Calu3 (cell line): Measurements from ENCODE around the gene SH3PXD2B. TPM values are rescaled to one million over a fixed set of nuclear protein-coding genes. Genes with fewer than 3 reads are reported as not detected.
"Not testable (repeated sequence)": the region's sequence is repeated elsewhere in the genome, so short reads cannot be mapped to it uniquely, and the experiment has no call there.

ENCODE experiments used
- BruUV-seq: library from RNA; stranded (reverse); fragments of 400-500 nt; replicated peaks from 2 replicates; lab custom pipeline; 2021; lab: Mats Ljungman, UMichigan
- CTCF ChIA-PET: fragments of 300-600 bp; sonication (Branson Sonifier 250); formaldehyde crosslinking; loops from one replicate; lab custom pipeline; 2022; ENCODE audit warnings: antibody characterized with exemption; lab: Charles Lee
- DNase-seq: peaks from one replicate; pipeline ENCODE4 v3.0.0; 2022
- H3K27ac Mint-ChIP-seq: one replicate; pipeline ENCODE4 v1.8.0; 2022; ENCODE audit warnings: mixed read lengths; ENCODE audit not compliant: unreplicated experiment
- H3K27me3 Mint-ChIP-seq: one replicate; pipeline ENCODE4 v1.8.0; 2022; ENCODE audit warnings: mixed read lengths; ENCODE audit not compliant: unreplicated experiment
- H3K36me3 Mint-ChIP-seq: one replicate; pipeline ENCODE4 v1.8.0; 2022; ENCODE audit warnings: mild to moderate bottlenecking, moderate library complexity, mixed read lengths; ENCODE audit not compliant: insufficient read depth, unreplicated experiment
- H3K4me1 Mint-ChIP-seq: one replicate; pipeline ENCODE4 v1.8.0; 2022; ENCODE audit warnings: mild to moderate bottlenecking, low read depth, mixed read lengths; ENCODE audit not compliant: unreplicated experiment
- H3K4me3 Mint-ChIP-seq: one replicate; pipeline ENCODE4 v1.8.0; 2022; ENCODE audit warnings: mild to moderate bottlenecking, low read depth, moderate library complexity, mixed read lengths; ENCODE audit not compliant: unreplicated experiment
- H3K9me3 Mint-ChIP-seq: one replicate; pipeline ENCODE4 v1.8.0; 2022; ENCODE audit warnings: low read depth, mixed read lengths; ENCODE audit not compliant: unreplicated experiment
- CTCF ChIP-seq: fragments of 200-600 bp; IDR thresholded peaks from one replicate; pipeline ENCODE4 v1.8.0; 2022; ENCODE audit warnings: antibody characterized with exemption; ENCODE audit not compliant: unreplicated experiment
- intact Hi-C: fragments of 100-400 bp; cut with micrococcal nuclease; formaldehyde crosslinking; loops from one replicate; pipeline ENCODE4 v1.10.0; 2022; ENCODE audit not compliant: unreplicated experiment
- total RNA-seq: library from RNA; stranded (reverse); gene quantifications from 2 replicates; pipeline ENCODE4 v1.2.3, GENCODE V29; 2022

The SH3PXD2B gene
- total RNA-seq, 1 experiment from 2014 or later: 25.6 TPM

DNA sequence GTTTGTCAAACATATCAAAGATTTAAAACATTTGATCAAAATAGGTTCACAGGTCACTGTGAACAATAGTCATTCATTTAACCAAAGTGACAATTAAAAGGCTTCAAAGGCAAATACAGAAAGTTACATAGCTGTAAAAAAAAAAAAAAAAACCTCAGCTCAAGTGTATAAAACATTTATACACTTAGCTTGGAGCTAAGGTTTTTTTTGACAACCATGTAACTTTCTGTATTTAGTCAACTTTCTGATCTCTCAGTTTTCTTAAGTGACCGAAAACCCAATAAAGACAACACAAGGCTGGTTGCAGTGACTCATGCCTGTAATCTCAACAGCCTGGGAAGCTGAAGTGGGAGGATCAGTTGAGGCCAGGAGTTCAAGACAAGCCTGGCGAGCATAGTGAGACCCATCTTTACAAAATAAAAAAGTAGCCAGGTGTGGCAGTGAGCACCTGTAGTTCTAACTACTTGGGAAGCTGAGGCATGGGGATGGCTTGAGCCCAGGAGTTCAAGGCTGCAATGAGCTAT, 154.3 kb downstream of the SH3PXD2B start:
- peaks cover 8% of the 10 kb centered on the region for H3K4me1 Mint-ChIP-seq
- H3K9me3 Mint-ChIP-seq: no peaks in the 10 kb centered on the region
- no peaks in the 10 kb centered on the region for H3K36me3 Mint-ChIP-seq
- intact Hi-C loops: no loop called here
- no peak overlapping the region for H3K4me3 Mint-ChIP-seq
- no peak for DNase-seq
- no peaks in the 10 kb centered on the region for H3K27me3 Mint-ChIP-seq
- CTCF ChIA-PET: interaction anchor here (0.6 kb wide), 1 partner anchor 121 kb away, joined by 4 read pairs; no protein-coding TSS in a partner anchor
- BruUV-seq: no TSS peak
- no peak for TF ChIP-seq CTCF
- no peak overlapping the region for H3K27ac Mint-ChIP-seq

- Mint-ChIP-seq H3K36me3 (no peaks in the 10 kb centered on the region), H3K27ac (no peak overlapping the region), H3K4me3 (no peak overlapping the region), H3K4me1 (no peaks in the 10 kb centered on the region), H3K9me3 (no peaks in the 10 kb centered on the region), H3K27me3 (no peaks in the 10 kb centered on the region)
- no peak for DNase-seq
- no TSS peak for BruUV-seq
- TF ChIP-seq CTCF: no peak
- intact Hi-C loops: no loop called here
- CTCF ChIA-PET: no interaction called here
Measured at GRCh38 chr5:172294831-172295230, 159.5 kb downstream of the SH3PXD2B start.

- no peak for DNase-seq
- TF ChIP-seq CTCF: no peak
- Mint-ChIP-seq H3K4me1 (no peaks in the 10 kb centered on the region), H3K9me3 (no peaks in the 10 kb centered on the region), H3K4me3 (no peak overlapping the region), H3K27ac (no peak overlapping the region), H3K27me3 (no peaks in the 10 kb centered on the region), H3K36me3 (no peaks in the 10 kb centered on the region)
- intact Hi-C loops: loop anchor here (1.0 to 2.0 kb wide), 2 partner anchors 187 to 381 kb away; no protein-coding TSS in a partner anchor
- no TSS peak for BruUV-seq
- CTCF ChIA-PET: interaction anchor here (0.6 to 1.9 kb wide), 10 partner anchors 10 to 381 kb away, joined by 3 to 10 read pairs (median 4); partner anchors contain the start of genes FBXW11, STK10 and UBTD2
Measured at GRCh38 chr5:172293745-172294342, 160.5 kb downstream of the SH3PXD2B start.

GRCh38 chr5:172293054-172293744, 161.1 kb downstream of the SH3PXD2B start:
- H3K27me3 Mint-ChIP-seq: no peaks in the 10 kb centered on the region
- peak; percentile 87 for TF ChIP-seq CTCF
- no peaks in the 10 kb centered on the region for H3K9me3 Mint-ChIP-seq
- no peaks in the 10 kb centered on the region for H3K4me1 Mint-ChIP-seq
- peak; percentile 72 for DNase-seq
- CTCF ChIA-PET: interaction anchor here (0.6 to 1.9 kb wide), 10 partner anchors 10 to 381 kb away, joined by 3 to 10 read pairs (median 4); partner anchors contain the start of genes FBXW11, STK10 and UBTD2
- peaks cover 1% of the 10 kb centered on the region for H3K36me3 Mint-ChIP-seq
- H3K4me3 Mint-ChIP-seq: no peak overlapping the region
- no peak overlapping the region for H3K27ac Mint-ChIP-seq
- BruUV-seq: no TSS peak
- intact Hi-C loops: loop anchor here (1.0 to 2.0 kb wide), 2 partner anchors 186 to 380 kb away; no protein-coding TSS in a partner anchor

GRCh38 chr5:172291837-172292236, 162.5 kb downstream of the SH3PXD2B start:
- H3K27me3 Mint-ChIP-seq, H3K9me3 Mint-ChIP-seq, H3K36me3 Mint-ChIP-seq, CTCF ChIA-PET, BruUV-seq, H3K4me3 Mint-ChIP-seq, DNase-seq, H3K27ac Mint-ChIP-seq, H3K4me1 Mint-ChIP-seq: not testable (repeated sequence)
- intact Hi-C loops: loop anchor here (2.0 kb wide), 1 partner anchor 379 kb away; no protein-coding TSS in a partner anchor
